A549 (cell line): Measurements from ENCODE around the gene NUDT14. TPM values are rescaled to one million over a fixed set of nuclear protein-coding genes. Genes with fewer than 3 reads are reported as not detected.

Source experiments
- ATAC-seq, 2 experiments: fragments of 200-7000 bp in 1 of 2; fragments of >200 bp in 1 of 2; cut with Nextera tagmentation in 1 of 2; cut with Tn5 transposase in 1 of 2; 3 replicates each; pipeline versions ENCODE4 v1.8.0 to v1.9.1; 2018 to 2020; ENCODE audit warnings: mild to moderate bottlenecking in 1 of 2, moderate library complexity in 1 of 2
- CTCF ChIA-PET: fragments of 300-600 bp; sonication (Branson Sonifier 250); formaldehyde crosslinking; extraction: SDS; loops from one replicate; lab custom pipeline; 2021; ENCODE audit warnings: antibody characterized with exemption, inconsistent platforms; lab: Yijun Ruan, JAX
- POLR2A ChIA-PET: fragments of 350-600 bp; formaldehyde crosslinking; extraction: SDS; loops from one replicate; lab custom pipeline; 2021; ENCODE audit warnings: antibody characterized with exemption, inconsistent platforms; lab: Yijun Ruan, JAX
- DNase-seq, 2 experiments: peaks; one replicate each; pipeline versions ENCODE4 v3.0.0 to v3.0.0-alpha.2; 2011 to 2016; ENCODE audit warnings: low read depth in 1 of 2, low spot score in 1 of 2
- FAIRE-seq: peaks from 2 replicates; lab custom pipeline; 2011; peaks lifted over from hg19 to GRCh38; lab: Jason Lieb, UNC
- H3K27ac ChIP-seq, 2 experiments: fragments of >200 bp; sonication (Bioruptor Twin); formaldehyde crosslinking; 3 replicates each; pipeline ENCODE4 v1.5.1; 2016 to 2017
- H3K4me1 ChIP-seq: fragments of >200 bp; sonication (Bioruptor Twin); formaldehyde crosslinking; 3 replicates; pipeline ENCODE4 v1.6.1; 2016
- H3K4me2 ChIP-seq: fragments of >200 bp; sonication (Bioruptor Twin); formaldehyde crosslinking; 3 replicates; pipeline ENCODE4 v1.6.1; 2016
- H3K4me3 ChIP-seq: fragments of >200 bp; sonication (Bioruptor Twin); formaldehyde crosslinking; 3 replicates; pipeline ENCODE4 v1.5.1; 2016
- H3K9me3 ChIP-seq: fragments of >200 bp; sonication (Bioruptor Twin); formaldehyde crosslinking; 3 replicates; pipeline ENCODE4 v1.6.1; 2016
- BHLHE40 ChIP-seq: IDR thresholded peaks from 2 replicates; pipeline ENCODE4 v1.6.1; 2012; ENCODE audit warnings: low read depth, low read length, inconsistent platforms
- CEBPB ChIP-seq, 2 experiments: fragments of >200 bp in 1 of 2; sonication (Bioruptor Twin) in 1 of 2; formaldehyde crosslinking in 1 of 2; IDR thresholded peaks; 2 replicates each; pipeline ENCODE4 v1.6.1; 2012 to 2016
- E2F6 ChIP-seq: IDR thresholded peaks from 2 replicates; pipeline ENCODE4 v1.6.1; 2012; ENCODE audit warnings: low read depth, borderline replicate concordance
- EHF ChIP-seq: fragments of 250-450 bp; sonication (Bioruptor Pico); IDR thresholded peaks from 2 replicates; pipeline ENCODE4 v1.5.0; 2020; ENCODE audit warnings: mild to moderate bottlenecking
- FOXS1 ChIP-seq: fragments of 250-450 bp; sonication (Bioruptor Pico); IDR thresholded peaks from 2 replicates; pipeline ENCODE4 v1.5.0; 2020; ENCODE audit warnings: mild to moderate bottlenecking, moderate library complexity
- GATA3 ChIP-seq: IDR thresholded peaks from 2 replicates; pipeline ENCODE4 v1.6.1; 2012; ENCODE audit warnings: borderline replicate concordance
- HOXB13 ChIP-seq: fragments of 250-450 bp; sonication (Bioruptor Pico); IDR thresholded peaks from 2 replicates; pipeline ENCODE4 v1.5.0; 2020; ENCODE audit warnings: low read depth, mild to moderate bottlenecking, moderate library complexity
- JUN ChIP-seq, 2 experiments: fragments of >200 bp; sonication (Bioruptor Twin); formaldehyde crosslinking; IDR thresholded peaks; 2 replicates in 1 of 2; 3 replicates in 1 of 2; pipeline ENCODE4 v1.6.1; 2016 to 2017
- JUNB ChIP-seq: fragments of >200 bp; sonication (Bioruptor Twin); formaldehyde crosslinking; IDR thresholded peaks from 2 replicates; pipeline ENCODE4 v1.6.1; 2016
- KDM1A ChIP-seq: fragments of 200-600 bp; sonication (generic); IDR thresholded peaks from 2 replicates; pipeline ENCODE4 v1.6.1; 2016; ENCODE audit warnings: low read depth, mild to moderate bottlenecking
- MAX ChIP-seq: IDR thresholded peaks from 2 replicates; pipeline ENCODE4 v1.6.1; 2012
- POLR2AphosphoS2 ChIP-seq: conservative IDR thresholded peaks from 2 replicates; pipeline ENCODE4 v1.6.1; 2012; ENCODE audit warnings: low read length, improper control_type of control experiment, inconsistent platforms
- REST ChIP-seq: fragments of 200-600 bp; sonication (generic); IDR thresholded peaks from 2 replicates; pipeline ENCODE4 v1.6.1; 2016; ENCODE audit warnings: antibody characterized with exemption, mild to moderate bottlenecking, moderate library complexity
- TP53 ChIP-seq: fragments of 250-450 bp; sonication (Bioruptor Pico); IDR thresholded peaks from 2 replicates; pipeline ENCODE4 v1.5.0; 2021; ENCODE audit warnings: mild to moderate bottlenecking, moderate library complexity
- ZNF302 ChIP-seq: fragments of 250-450 bp; sonication (Bioruptor Pico); IDR thresholded peaks from 2 replicates; pipeline ENCODE4 v1.9.0; 2021; ENCODE audit warnings: inconsistent platforms, mild to moderate bottlenecking, moderate library complexity
- ZSCAN20 ChIP-seq: fragments of 250-450 bp; sonication (Bioruptor Pico); IDR thresholded peaks from 2 replicates; pipeline ENCODE4 v1.8.0; 2022; ENCODE audit warnings: mild to moderate bottlenecking, moderate library complexity
- WGBS: methylation state at CpG from one replicate; pipeline ENCODE4 v1.1.6; 2017; ENCODE audit errors: missing lambda C conversion rate; 5-methylcytosine and 5-hydroxymethylcytosine counted together
- polyA plus RNA-seq, 4 experiments: library from polyadenylated mRNA; depleted of rRNA in 3 of 4; stranded (reverse); fragments of >200 nt; fragmentation: RNase III in 1 of 4; extraction: RNeasy Plus Mini Kit Qiagen cat#74134 plus additional on column Dnase treatment in 1 of 4; gene quantifications; 2 replicates in 3 of 4; 3 replicates in 1 of 4; pipeline ENCODE4 v1.2.3, GENCODE V29; 2011 to 2017

NUDT14 gene
- polyA plus RNA-seq, 2 of the 4 experiments (the other 2 are of a cell fraction) = 12.6 to 30.7 TPM

GRCh38 chr14:105141026-105141425 lies 40.1 kb downstream of the NUDT14 start (continued):
- TF ChIP-seq E2F6 = no peak
- TF ChIP-seq MAX = no peak

- peaks cover 21% of the 10 kb centered on the region for H3K9me3 ChIP-seq
- TF ChIP-seq FOXS1 = no peak
- TF ChIP-seq E2F6 = no peak
- TF ChIP-seq TP53 (CRISPR knock-in tag) = no peak
- TF ChIP-seq REST = no peak
- no peak for TF ChIP-seq POLR2AphosphoS2
- TF ChIP-seq BHLHE40 = no peak
- no peak for TF ChIP-seq ZNF302
- no peak overlapping the region for H3K27ac ChIP-seq
- no peaks in the 10 kb centered on the region for H3K4me1 ChIP-seq
- no peak for ATAC-seq
- CTCF ChIA-PET = no interaction called here
- no peak for FAIRE-seq
- over 99% methylated on average over 7 of the region's 7 CpGs for WGBS
- H3K4me3 ChIP-seq = no peak overlapping the region
- POLR2A ChIA-PET = no interaction called here
- DNase-seq = no peak
- H3K4me2 ChIP-seq = no peak overlapping the region
Measured at GRCh38 chr14:105140581-105140980, 40.5 kb downstream of the NUDT14 start.

- FAIRE-seq (no peak), DNase-seq (no peak), ATAC-seq (no peak)
- CTCF ChIA-PET = interaction anchor here (0.5 kb wide), 1 partner anchor 662 kb away, joined by 3 read pairs; no protein-coding TSS in a partner anchor
- Histone ChIP-seq H3K4me2 (no peak overlapping the region), H3K27ac (no peak overlapping the region), H3K9me3 (peaks cover 21% of the 10 kb centered on the region), H3K4me3 (no peak overlapping the region), H3K4me1 (no peaks in the 10 kb centered on the region)
- TF ChIP-seq HOXB13 (CRISPR knock-in tag) (no peak), KDM1A (0 out of 2 replicates have a peak, but pooled peaks have one; percentile 22), JUN (IDR thresholded peaks at IDR 0.05) (no peak)
- WGBS = 91% methylated on average over 5 of the region's 5 CpGs
- POLR2A ChIA-PET = no interaction called here
Measured at GRCh38 chr14:105139831-105140239, 41.3 kb downstream of the NUDT14 start.

GRCh38 chr14:105139212-105139825 lies 41.8 kb downstream of the NUDT14 start:
- Histone ChIP-seq H3K4me3 (no peak overlapping the region), H3K27ac (no peak overlapping the region), H3K4me2 (no peak overlapping the region), H3K4me1 (no peaks in the 10 kb centered on the region), H3K9me3 (peaks cover 21% of the 10 kb centered on the region)
- TF ChIP-seq JUNB (no peak), FOXS1 (no peak), TP53 (CRISPR knock-in tag) (no peak), EHF (CRISPR knock-in tag) (no peak), CEBPB (IDR thresholded peaks at IDR 0.05) (no peak), ZSCAN20 (CRISPR knock-in tag) (no peak), GATA3 (no peak)
- ChIA-PET POLR2A (no interaction called here), CTCF (interaction anchor here (0.5 kb wide), 1 partner anchor 662 kb away, joined by 3 read pairs; no protein-coding TSS in a partner anchor)
- ATAC-seq (no peak), FAIRE-seq (no peak), DNase-seq (no peak)
- 87% methylated on average over 7 of the region's 10 CpGs for WGBS
